H1 (cell line): Measurements from ENCODE around the gene PSMD6. TPM values are rescaled to one million over a fixed set of nuclear protein-coding genes. Genes with fewer than 3 reads are reported as not detected.

ENCODE experiments used
- RFX5 ChIP-seq: IDR thresholded peaks from 2 replicates; pipeline ENCODE4 v1.6.1; 2011; ENCODE audit warnings: low read depth, low read length, improper control_type of control experiment, borderline replicate concordance
- polyA plus RNA-seq, 7 experiments: library from polyadenylated mRNA; depleted of rRNA in 3 of 7; stranded (reverse) in 5 of 7; unstranded in 2 of 7; fragments of >200 nt in 5 of 7; fragments of 200-250 nt in 2 of 7; gene quantifications; 1 replicate in 5 of 7; 2 replicates in 1 of 7; 4 replicates in 1 of 7; pipeline versions ENCODE4 v1.2.1 to v1.2.3, GENCODE V29; 2011 to 2013; ENCODE audit warnings: missing spikeins in 2 of 7, mixed read lengths in 2 of 7
- total RNA-seq: library from RNA; stranded (reverse); fragmentation: NEBNext Ultra II Directional; extraction: Animal tissue kit (Norgen Biotek cat#: 25700); gene quantifications from 2 replicates; pipeline ENCODE4 v1.2.1, GENCODE V29; 2021

The PSMD6 gene
- total and polyA plus RNA-seq, 2 of the 8 experiments (the other 6 are each of a cell fraction or from before 2014, with no cell fraction given) = 43.7 to 104 TPM

DNA sequence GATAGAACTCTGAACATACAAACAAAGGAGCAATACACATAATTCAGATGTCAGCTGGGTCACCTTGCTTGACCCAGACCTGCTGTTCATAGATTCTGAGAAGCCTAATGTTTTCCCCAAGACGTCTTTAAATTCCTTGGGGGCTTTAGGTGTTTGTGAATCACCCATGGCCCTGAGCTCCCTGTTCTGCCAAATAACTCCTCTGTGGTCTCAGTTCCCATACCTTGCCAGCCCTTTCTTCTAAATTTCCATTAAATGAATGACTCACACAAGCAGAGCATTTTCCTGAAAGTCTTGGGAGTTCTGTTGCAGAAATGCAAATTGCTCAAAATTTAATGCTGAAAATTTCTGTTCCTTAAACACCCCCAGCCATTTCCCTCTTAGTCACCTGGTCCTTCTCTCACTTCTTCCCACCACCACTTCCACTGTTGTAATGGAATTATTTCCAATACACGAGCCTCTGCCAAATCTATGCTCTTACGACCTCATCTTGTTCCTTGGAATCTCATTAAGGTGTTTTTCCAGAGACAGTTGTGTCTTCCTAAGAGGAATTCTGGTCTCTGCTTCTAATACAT lies 33.4 kb upstream of the PSMD6 start (continued):
- TF ChIP-seq RFX5 = no peak
